ENCODE measurements around the gene BABAM2.
"Not testable (repeated sequence)": the region's sequence is repeated elsewhere in the genome, so short reads cannot be mapped to it uniquely, and the experiment has no call there.

The BABAM2 gene

DNA sequence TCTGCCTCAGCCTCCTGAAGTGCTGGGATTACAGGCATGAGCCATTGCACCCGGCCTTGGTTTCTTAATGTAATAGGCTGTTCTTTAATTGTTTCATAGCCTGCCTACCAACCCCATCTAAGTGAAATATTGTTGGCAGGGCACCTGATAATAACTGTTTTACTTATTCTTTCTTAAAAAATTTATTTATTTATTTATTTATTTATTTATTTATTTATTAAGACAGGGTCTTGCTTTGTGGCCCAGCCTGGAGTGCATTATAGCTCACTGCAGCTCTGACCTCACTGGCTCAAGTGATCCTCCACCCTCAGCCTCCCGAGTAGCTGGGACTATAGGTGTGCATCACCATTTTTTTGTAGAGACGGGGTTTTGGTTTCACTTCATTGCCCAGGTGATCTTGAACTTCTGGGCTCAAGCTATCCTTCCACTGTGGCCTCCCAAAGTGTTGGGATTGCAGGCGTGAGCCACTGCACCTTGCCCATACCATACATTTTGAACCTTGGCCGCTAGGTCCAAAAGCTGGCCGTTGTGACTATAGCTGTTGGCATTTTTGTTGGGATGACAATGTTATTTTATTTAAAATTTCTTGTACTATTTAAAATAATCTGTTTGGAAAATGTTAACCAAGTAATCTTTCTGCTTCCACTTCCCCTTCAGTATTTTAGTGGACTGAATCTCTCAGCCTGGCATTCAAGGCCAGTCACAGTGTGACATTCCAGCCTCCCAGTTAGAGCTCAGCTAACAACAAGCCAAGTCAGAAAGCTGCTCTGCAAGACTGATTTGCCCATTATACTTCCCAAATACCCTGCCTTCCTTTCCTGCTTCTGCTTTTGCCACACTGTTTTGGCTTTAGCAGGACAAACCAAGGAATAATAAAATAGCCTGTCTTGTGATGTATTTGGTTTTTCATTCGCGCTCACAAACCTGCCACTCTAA, 52.4 kb downstream of the BABAM2 start:
- DNase-seq (ENCODE audit: low read depth in 3 of 3): no peak

DNA sequence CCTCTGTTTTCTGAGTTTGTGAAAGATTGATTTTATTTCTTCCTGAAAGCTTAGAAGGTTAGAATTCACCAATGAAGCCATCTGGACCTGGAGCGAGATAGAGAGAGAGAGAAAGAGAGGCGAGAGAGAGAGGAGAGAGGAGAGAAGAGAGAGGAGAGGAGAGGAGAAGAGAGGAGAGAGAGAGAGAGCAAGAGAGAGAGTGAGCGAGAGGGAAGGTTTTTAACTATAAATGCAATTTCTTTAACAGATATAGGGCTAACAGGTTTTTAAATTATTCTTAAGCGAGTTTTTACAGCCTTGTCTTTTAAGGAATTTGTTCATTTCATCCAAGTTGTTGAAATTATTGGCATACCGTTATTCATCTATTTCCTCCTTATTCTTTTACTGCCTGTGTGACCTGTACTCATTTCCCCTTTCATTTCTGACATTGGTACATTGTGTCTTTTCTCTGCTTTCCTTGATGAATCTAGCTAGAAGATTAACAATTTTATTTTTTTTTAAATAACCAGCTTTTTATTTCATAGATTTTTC, 56.1 kb downstream of the BABAM2 start:
- DNase-seq (ENCODE audit: low read depth in 3 of 3): no peak

DNA sequence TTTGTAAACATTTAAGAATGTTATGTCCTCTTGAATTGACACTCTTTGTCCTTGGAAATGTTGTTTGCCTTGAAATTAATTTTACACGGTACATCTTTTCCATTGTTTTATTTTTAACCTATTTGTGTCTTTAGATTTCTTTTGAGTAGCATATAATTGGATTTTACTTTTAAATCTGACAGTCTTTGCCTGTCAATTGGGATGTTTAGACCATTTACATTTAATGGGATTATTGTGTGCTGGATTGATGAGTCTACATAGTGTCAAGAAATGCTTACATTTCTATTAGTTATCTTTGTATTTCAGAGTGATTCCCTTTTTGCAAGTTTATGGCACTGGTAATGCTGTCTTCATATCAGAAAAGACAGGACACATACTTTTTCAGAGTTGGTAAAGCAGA, 61.5 kb downstream of the BABAM2 start:
- DNase-seq (ENCODE audit: low read depth in 3 of 3): no peak

DNA sequence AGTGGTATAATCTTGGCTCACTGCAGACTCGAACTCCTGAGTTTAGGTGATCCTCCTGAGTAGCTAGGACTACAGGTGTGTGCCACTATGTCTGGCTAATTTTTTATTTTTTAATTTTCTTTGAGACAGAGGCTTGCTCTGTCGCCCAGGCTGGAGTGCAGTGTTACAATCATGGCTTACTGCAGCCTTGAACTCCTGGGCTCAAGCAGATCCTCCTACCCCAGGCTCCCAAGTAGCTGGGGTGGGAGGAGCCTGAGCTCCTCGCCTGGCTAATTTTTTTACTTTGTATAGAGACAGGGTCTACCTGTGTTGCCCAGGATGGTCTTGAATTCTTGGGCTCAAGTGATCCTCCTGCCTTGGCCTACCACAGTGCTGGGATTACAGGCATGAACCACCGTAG, 62.5 kb downstream of the BABAM2 start:
- DNase-seq (ENCODE audit: low read depth in 3 of 3): no peak

DNA sequence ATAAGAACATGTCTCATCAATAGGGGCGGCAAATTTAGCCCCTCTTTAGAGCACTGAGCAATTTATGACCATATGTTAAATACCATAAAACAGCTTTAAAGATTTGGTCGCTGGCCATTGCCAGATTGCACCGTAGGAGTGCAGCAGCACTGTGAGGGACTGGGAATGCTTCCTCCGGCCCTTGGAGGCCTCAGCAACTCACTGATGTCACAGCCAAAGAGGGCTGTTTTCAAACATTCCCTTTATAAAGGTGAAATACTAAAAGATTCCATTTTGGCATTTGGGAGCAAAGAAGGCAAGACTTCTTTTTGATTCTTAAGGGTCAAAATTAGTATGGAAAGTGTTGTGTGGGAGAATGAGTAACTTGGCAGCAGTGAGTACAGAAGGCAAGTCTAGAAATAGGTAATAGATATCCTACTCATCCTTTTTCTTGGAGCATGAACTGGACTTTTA, 63.7 kb downstream of the BABAM2 start:
- no peak for DNase-seq (ENCODE audit: low read depth in 3 of 3)

DNA sequence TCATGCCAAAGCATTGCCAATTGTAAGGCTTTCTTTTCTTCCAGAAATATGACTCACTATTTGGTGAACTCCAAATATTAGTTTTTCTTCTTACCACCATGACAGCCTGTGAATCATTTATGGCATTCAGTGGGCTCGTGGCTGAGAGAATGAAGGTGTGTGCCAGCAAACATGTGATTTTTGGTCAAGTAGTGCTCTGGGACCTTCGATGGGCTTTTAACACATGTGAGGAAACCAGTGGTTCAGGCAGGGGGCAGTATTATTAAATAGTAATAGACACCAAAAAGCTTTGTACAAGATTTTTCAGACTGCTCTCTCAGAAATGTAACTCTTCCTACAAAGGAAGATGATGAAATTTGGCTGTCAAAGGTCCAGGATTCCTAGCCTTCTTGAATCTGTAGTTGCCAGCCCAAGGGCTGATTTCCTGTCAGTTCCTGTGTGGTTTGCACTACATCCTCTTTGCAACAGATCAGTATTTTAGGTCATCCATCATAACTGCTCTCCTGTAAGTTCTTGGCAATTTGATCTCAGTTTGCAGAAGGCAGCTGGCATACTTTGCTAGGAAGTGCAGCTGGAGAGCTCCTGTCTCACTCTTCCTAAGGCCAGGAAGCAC, 64.3 kb downstream of the BABAM2 start:
- peak in 2 of 3 experiments; percentile 30 to 36 for DNase-seq (ENCODE audit: low read depth in 3 of 3)

DNA sequence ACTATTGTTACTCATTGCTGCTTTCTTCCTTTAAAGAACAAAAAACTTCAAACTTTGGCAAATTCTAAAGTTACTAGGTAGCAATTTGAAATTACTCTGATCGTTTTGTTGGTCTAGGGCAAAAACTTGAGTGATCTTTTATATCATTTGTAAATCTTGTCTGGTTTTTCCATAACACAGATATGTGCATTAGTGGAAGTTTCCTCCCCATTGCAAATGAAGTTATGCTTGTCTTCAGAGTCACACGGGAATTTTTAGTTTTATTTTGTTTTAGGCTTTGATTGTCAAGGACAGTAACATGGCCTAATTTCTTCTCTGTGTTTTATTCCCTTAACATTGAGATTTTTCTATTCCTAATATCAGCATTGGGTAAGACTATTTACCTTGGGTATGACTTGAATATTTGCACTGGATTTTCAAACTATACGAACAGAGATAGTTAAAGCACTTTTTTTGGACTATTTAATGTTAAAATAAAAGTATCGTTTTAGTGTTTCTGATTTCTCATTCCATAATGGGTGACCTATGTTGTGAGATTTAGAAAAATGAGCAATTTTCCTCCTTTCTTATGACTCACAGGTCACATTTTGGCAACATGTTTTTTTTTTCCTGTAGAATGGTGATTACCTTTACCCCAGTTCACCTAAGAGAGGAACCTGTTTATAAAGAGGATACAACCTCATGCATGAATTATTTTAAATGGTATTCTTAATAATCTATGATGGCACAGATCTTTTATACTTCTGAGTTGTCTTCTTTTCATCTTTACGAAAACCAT, 65.0 kb downstream of the BABAM2 start:
- DNase-seq (ENCODE audit: low read depth in 3 of 3): no peak

DNA sequence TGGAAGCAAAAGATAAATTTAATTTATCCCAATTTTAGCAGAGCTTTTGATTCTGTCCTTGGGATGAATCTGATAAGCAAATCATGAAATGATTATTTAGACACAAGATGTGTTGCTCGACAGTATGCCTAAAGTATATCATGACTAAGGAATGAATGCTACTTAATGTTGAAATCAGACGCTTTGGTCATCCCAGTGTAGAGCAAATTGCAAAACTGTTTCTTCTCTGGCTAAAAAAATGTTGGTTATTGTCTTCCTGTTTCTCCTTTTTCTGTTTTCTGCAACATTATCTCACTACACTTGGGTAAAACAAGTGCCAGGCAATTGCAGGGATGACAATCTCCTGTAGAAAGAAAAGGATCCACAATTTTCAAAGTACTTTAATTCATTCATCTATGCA, 66.4 kb downstream of the BABAM2 start:
- no peak for DNase-seq (ENCODE audit: low read depth in 3 of 3)

DNA sequence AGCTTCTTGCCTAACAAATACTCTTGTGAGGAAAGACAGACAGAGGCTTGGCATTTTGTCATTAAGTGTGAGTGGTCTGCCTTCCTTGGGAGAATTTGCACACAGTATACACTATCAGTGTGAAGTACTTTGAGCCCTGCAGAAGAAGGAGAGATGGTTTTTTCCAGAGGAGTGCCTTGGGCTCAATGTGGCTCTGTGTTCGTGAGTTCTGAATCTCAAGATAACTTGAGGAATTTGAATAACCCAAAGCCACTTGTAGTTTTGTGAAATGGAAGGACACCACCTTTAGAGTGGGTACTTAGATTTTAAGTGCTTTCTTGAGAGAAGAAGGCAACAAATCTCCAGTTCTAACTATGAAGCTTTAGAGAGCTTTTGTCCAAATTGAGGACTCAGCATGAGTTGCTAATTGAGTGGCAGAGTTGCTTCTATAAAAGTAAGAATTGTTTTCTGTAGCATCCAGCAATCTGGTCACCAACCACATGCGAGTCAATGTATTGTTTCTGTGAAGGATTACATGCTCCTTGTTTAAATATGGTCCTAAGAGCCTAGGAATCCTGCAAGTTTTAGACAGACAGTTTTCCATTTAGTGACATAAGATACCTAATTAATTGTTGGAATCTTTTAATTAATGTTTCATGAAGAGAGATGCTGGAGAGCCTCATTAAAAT, 68.3 kb downstream of the BABAM2 start:
- no peak for DNase-seq (ENCODE audit: low read depth in 3 of 3)

DNA sequence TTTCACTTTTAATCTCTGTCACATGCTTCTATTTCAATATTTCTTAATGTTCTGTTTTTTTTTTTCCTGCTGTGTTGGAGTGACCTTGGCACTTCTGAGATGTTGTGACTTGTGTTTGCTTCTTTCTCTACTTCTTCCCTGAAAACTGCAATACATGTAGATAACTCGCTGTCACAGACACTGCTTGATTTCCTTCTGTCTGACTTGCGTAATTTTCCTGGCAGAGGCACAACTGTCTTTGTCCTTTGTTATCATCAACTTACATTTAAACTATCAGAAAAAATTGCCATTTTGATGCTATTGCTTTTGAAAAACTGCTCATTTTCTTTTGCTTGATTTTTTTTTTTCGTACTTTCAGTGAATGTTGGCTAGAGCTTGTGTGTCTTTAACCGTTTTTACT, 69.0 kb downstream of the BABAM2 start:
- no peak for DNase-seq (ENCODE audit: low read depth in 3 of 3)

DNA sequence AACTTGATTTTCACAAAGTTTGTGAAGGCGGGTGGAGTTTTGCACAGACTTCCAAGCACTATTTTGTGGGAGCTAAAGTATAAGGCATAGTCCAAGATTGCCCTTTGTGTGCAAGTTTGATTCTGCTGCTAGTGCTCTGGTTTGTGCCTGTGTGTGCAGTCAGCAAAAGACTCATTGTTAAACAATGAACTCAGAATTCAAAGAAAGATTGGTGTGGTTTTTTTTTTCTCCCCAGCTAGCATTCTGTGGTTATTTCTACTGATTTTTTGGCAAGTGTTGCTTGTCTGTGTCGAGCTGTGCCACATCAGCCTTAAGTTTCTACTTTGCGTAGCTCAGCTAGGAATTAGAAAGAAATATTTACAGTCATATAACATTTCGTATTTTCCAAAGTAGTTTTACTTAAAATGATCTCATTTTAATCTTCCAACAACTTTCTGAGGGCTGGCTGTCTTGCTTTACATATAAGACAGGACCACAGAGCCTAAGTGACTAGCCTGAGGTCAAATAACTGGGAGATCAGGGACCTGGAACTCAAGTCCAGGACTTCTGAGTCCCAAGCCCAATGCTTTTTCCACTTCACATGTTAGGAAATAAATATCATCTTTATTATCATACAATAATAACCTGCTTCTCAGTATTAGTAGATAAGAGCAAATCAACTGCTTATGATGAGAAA, 69.8 kb downstream of the BABAM2 start:
- DNase-seq (ENCODE audit: low read depth in 3 of 3): no peak

DNA sequence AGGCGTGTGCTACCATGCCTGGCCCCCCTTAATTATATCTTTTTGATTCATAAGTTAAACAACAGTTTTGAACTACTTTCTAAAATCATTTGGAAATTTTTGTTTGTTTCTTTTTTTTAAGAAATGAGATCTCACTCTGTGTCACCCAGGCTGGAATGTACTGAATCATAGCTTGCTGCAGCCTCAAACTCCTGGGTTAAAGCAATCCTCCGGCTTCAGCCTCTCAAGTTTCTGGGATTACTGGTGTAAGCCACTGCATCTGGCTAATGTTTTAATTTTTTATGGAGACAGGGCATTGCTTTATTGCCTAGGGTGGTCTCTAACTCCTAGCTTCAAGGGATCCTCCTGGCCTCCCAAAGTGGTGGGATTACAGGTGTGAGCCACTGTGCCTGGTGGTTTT, 71.5 kb downstream of the BABAM2 start:
- no peak for DNase-seq (ENCODE audit: low read depth in 3 of 3)

DNA sequence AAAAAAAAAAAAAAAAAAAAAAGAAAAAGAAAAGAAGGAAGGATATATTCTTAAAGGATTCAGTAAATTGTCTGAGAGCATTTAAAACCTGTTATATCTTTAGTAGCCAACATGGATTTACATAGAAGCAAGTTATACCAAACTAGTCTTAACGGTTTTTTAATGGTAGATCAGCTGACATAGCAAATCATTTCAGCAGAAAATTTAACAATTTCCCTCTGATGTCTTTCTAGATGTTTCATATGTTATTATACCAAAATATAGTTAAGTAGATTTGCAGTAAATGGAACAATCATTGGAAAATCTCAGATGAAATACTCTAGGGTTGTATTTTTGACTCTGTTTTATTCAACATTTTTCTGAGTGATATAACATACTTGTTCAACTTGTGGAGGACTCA, 72.9 kb downstream of the BABAM2 start:
- no peak for DNase-seq (ENCODE audit: low read depth in 3 of 3)

DNA sequence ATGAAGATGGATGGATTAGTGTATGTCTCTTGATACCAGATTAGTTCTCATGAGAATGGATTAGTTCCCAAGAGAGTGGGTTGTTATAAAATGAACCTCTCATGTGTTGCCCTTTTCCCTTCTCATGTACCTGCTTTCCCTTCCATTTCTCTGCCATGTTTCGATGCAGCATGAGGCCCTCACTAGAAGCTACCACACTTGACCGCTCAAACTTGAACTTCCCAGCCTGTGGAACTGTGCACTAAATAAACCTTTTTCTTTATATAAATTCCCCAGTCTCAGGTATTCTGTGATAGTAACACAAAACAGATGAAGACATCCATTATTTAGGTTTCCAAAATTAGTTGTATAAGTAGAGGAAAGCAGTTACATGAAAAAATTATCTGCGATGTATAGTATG, 73.5 kb downstream of the BABAM2 start:
- DNase-seq (ENCODE audit: low read depth in 3 of 3): no peak

DNA sequence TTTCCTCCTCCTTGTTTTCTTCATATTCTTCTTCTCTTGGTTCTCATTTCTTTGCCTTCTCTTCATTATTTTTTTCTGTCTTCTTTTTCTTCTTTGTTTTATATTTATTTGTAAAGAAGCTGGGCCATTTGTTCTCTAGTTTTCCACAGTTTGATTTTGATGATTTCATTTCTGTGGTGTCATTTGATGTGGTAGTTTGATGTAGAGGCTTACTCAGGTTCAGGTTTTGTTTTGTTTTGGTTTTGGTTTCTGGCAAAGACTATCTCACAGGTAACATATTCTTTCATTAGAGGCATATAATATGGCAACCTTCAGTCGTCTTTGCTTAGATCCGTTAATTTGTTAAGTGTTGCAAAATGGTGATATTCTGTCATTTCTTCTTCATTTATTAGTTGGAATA, 75.3 kb downstream of the BABAM2 start:
- no peak for DNase-seq (ENCODE audit: low read depth in 3 of 3)

DNA sequence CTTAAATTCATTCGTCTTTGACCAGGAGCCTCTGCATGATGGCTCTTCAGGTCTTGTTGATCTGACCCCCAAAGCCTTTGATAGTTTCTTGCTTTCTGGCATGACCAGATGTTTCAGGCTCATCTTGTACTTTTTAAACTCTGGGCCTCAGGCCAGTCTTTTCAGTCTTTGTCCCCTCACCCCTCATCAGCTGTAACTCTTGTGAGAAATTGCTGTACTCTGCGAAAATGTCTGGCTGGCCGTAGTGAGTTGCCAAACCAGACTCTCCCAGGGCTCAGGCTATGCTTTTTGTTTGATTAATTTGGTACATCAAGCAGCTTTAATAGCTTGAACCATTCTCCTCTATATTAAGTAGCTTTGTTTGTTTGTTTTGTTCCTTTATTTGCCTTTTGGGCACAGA, 75.9 kb downstream of the BABAM2 start:
- no peak for DNase-seq (ENCODE audit: low read depth in 3 of 3)

DNA sequence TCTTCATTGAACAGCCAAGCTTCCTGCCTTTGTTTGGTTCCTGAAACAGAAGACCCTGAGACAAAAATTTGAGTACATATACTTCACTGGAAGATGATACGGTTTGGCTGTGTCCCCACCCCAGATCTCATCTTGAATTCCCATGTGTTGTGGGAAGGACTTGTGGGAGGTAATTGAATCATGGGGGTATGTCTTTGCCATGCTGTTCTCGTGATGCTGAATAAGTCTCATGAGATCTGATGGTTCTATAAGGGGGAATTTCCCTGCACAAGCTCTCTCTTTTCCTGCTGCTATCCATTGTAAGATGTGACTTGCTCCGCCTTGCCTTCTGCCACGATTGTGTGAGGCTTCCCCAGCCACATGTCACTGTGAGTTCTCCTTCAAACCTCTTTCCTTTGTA, 76.5 kb downstream of the BABAM2 start:
- DNase-seq (ENCODE audit: low read depth in 3 of 3): no peak

DNA sequence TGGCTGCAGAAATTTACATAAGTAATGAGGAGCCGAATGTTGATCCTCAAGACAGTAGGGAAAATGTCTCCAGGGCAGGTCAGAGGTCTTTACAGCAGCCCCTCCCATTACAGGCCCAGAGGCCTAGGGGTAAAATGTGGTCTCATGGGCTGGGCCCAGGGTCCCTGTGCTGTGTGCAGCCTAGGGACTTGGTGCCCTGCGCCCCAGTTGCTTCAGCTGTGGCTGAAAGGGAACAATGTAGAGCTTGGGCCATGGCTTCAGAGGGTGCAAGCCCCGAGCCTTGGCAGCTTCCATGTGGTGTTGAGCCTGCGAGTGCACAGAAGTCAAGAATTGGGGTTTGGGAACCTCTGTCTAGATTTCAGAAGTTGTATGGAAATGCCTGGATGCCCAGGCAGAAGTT, 77.5 kb downstream of the BABAM2 start:
- not testable (repeated sequence) for DNase-seq (ENCODE audit: low read depth in 3 of 3)

DNA sequence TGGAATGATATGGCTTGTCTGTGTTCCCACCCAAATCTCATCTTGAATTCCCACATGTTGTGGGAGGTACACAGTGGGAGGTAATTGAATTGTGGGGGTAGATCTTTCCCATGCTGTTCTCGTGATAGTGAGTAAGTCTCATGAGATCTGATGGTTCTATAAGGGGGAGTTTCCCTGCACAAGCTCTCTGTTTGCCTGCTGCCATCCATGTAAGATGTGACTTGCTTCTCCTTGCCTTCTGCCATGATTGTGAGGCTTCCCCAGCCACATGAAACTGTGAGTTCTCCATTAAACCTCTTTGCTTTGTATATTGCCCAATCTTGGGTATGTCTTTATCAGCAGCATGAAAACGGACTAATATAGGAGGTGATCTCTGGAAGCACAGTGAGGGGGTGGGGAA, 78.4 kb downstream of the BABAM2 start:
- DNase-seq (ENCODE audit: low read depth in 3 of 3): not testable (repeated sequence)

DNA sequence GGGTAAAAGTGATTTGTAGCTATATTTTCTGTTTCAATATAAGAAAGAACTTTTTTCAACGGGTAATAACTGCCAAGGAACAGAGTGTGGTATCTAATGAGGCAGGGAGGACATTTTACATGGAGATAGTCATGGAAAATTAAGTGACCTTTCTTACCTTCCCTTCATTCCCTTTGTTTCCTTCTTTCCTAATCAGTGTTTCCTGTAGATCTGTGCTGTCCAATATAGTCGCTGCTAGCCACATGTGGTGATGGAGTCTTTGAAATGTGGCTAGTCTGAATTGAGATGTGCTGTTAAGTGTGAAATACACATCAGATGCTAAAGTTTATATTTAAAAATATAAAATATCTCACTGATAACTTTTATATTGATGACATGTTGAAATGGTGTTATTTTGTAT, 81.8 kb downstream of the BABAM2 start:
- no peak for DNase-seq (ENCODE audit: low read depth in 3 of 3)

DNA sequence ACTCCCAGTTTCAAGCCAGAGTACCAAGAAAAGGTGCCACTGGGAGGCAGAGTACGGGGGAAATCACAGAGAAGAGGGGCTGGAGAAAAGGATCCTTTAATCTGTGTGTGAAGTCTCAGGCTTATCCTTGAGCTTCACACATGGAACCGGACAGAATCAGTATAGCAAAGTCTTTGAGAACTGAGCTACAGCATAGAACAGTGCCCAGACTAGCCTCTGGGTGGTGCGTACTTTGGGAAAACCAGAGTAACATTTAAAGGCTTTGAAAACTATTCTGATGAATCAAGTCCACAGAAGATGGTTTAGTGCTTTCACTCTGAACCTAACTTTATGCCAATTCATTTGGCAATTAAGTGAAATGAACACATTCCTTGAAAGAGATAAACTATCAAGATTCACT, 83.1 kb downstream of the BABAM2 start:
- DNase-seq (ENCODE audit: low read depth in 3 of 3): no peak
